WTC11 (cell line): ENCODE data around the gene HLA-F. TPM values are rescaled to one million over a fixed set of nuclear protein-coding genes. Genes with fewer than 3 reads are reported as not detected.

Experiments used
- ATAC-seq: fragments of 200-7000 bp; cut with Tn5 transposase; 2 replicates; pipeline ENCODE4 v1.10.0; 2021; ENCODE audit warnings: mild to moderate bottlenecking, moderate library complexity
- CTCF ChIA-PET: fragments of 300-600 bp; sonication (Branson Sonifier 250); formaldehyde crosslinking; loops from one replicate; lab custom pipeline; 2021; ENCODE audit warnings: antibody characterized with exemption; lab: Charles Lee
- POLR2A ChIA-PET: fragments of 350-600 bp; sonication (Branson Sonifier 250); formaldehyde crosslinking; loops from one replicate; lab custom pipeline; 2021; ENCODE audit warnings: antibody characterized with exemption; lab: Charles Lee
- DNase-seq: peaks from one replicate; pipeline ENCODE4 v3.0.0; 2021; ENCODE audit warnings: low spot score
- H3K27ac Mint-ChIP-seq: 2 replicates; pipeline ENCODE4 v1.8.0; 2021; ENCODE audit warnings: mixed read lengths
- H3K27me3 Mint-ChIP-seq: 2 replicates; pipeline ENCODE4 v1.8.0; 2021; ENCODE audit warnings: low read depth, mild to moderate bottlenecking, moderate library complexity, mixed read lengths
- H3K36me3 Mint-ChIP-seq: 2 replicates; pipeline ENCODE4 v1.8.0; 2021; ENCODE audit warnings: mixed read lengths
- H3K4me1 Mint-ChIP-seq: 2 replicates; pipeline ENCODE4 v1.8.0; 2022; ENCODE audit warnings: mixed read lengths
- H3K4me3 Mint-ChIP-seq: 2 replicates; pipeline ENCODE4 v1.8.0; 2021; ENCODE audit warnings: mild to moderate bottlenecking, moderate library complexity, mixed read lengths
- H3K9me3 Mint-ChIP-seq: 2 replicates; pipeline ENCODE4 v1.8.0; 2021; ENCODE audit warnings: mixed read lengths
- EMX1 ChIP-seq: fragments of 250-450 bp; sonication (Bioruptor Pico); IDR thresholded peaks from 2 replicates; pipeline ENCODE4 v1.8.0; 2021; ENCODE audit warnings: mild to moderate bottlenecking
- FOXK1 ChIP-seq: sonication (generic); formaldehyde crosslinking; IDR thresholded peaks from 2 replicates; pipeline ENCODE4 v1.8.0; 2022; ENCODE audit warnings: mild to moderate bottlenecking, moderate library complexity, missing genetic modification reagents
- JAZF1 ChIP-seq: fragments of 250-450 bp; sonication (Bioruptor Pico); IDR thresholded peaks from 2 replicates; pipeline ENCODE4 v1.9.0; 2021; ENCODE audit warnings: moderate library complexity, mild to moderate bottlenecking, inconsistent platforms
- NR1H2 ChIP-seq: sonication (generic); formaldehyde crosslinking; IDR thresholded peaks from 2 replicates; pipeline ENCODE4 v1.9.0; 2021; ENCODE audit warnings: mild to moderate bottlenecking, moderate library complexity, missing genetic modification reagents
- NR3C1 ChIP-seq: sonication (generic); formaldehyde crosslinking; conservative IDR thresholded peaks from 2 replicates; pipeline ENCODE4 v1.8.1; 2023; ENCODE audit warnings: low read depth, mild to moderate bottlenecking, missing genetic modification reagents
- RORB ChIP-seq: fragments of 250-450 bp; sonication (Bioruptor Pico); IDR thresholded peaks from 2 replicates; pipeline ENCODE4 v1.9.0; 2021; ENCODE audit warnings: mild to moderate bottlenecking
- SMAD3 ChIP-seq: sonication (generic); formaldehyde crosslinking; IDR thresholded peaks from 2 replicates; pipeline ENCODE4 v1.8.0; 2022; ENCODE audit warnings: missing genetic modification reagents, mild to moderate bottlenecking, borderline replicate concordance
- TEAD4 ChIP-seq: sonication (generic); formaldehyde crosslinking; IDR thresholded peaks from 2 replicates; pipeline ENCODE4 v1.8.0; 2022; ENCODE audit warnings: mild to moderate bottlenecking, missing genetic modification reagents
- TP53 ChIP-seq: sonication (generic); formaldehyde crosslinking; IDR thresholded peaks from 2 replicates; pipeline ENCODE4 v1.8.1; 2023; ENCODE audit warnings: mild to moderate bottlenecking, missing genetic modification reagents
- ZNF121 ChIP-seq: sonication (generic); formaldehyde crosslinking; IDR thresholded peaks from 2 replicates; pipeline ENCODE4 v1.8.0; 2023; ENCODE audit warnings: missing genetic modification reagents
- ZNF232 ChIP-seq: sonication (generic); formaldehyde crosslinking; IDR thresholded peaks from 2 replicates; pipeline ENCODE4 v1.8.0; 2022; ENCODE audit warnings: mild to moderate bottlenecking, missing genetic modification reagents
- total RNA-seq: library from RNA; stranded (reverse); gene quantifications from 3 replicates; pipeline ENCODE4 v1.2.3, GENCODE V29; 2021
- TF ChIP-seq, protein P1 (sequence below): sonication (generic); formaldehyde crosslinking; IDR thresholded peaks from 2 replicates; pipeline ENCODE4 v1.8.1; 2023; ENCODE audit warnings: mild to moderate bottlenecking, missing genetic modification reagents
- TF ChIP-seq, protein P2 (sequence below): sonication (generic); formaldehyde crosslinking; IDR thresholded peaks from 2 replicates; pipeline ENCODE4 v1.8.0; 2023; ENCODE audit warnings: mild to moderate bottlenecking, missing genetic modification reagents
- TF ChIP-seq, protein P3 (sequence below): sonication (generic); formaldehyde crosslinking; IDR thresholded peaks from 2 replicates; pipeline ENCODE4 v1.8.0; 2023; ENCODE audit warnings: missing genetic modification reagents, mild to moderate bottlenecking, borderline replicate concordance
- TF ChIP-seq, protein P4 (sequence below): fragments of 250-450 bp; sonication (Bioruptor Pico); IDR thresholded peaks from 2 replicates; pipeline ENCODE4 v1.9.0; 2021; ENCODE audit warnings: mild to moderate bottlenecking

The HLA-F gene
- total RNA-seq, 1 experiment from 2014 or later, result 7.5 TPM

DNA sequence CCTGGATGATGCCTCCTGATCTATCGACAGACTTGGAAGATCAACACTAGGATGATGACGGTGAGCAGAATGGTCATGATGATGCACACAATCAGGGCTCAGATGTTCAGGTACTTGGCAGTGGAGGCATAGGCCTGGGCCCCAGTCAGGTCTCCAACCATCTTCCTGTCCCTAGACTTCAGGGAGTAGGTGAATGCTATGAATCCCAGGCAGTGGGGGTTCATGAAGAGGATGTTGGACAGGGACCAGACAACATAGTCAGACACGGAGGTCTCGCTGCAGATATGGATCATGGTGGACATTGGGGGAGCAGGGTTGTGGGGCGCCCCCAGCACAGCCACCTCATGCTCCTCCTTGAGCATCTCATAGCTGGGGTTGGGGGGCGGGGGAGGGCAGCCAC is 27.5 kb downstream of the HLA-F start (continued):
- no peak for TF ChIP-seq TEAD4
- TF ChIP-seq, protein P1, sequence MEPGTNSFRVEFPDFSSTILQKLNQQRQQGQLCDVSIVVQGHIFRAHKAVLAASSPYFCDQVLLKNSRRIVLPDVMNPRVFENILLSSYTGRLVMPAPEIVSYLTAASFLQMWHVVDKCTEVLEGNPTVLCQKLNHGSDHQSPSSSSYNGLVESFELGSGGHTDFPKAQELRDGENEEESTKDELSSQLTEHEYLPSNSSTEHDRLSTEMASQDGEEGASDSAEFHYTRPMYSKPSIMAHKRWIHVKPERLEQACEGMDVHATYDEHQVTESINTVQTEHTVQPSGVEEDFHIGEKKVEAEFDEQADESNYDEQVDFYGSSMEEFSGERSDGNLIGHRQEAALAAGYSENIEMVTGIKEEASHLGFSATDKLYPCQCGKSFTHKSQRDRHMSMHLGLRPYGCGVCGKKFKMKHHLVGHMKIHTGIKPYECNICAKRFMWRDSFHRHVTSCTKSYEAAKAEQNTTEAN (CRISPR knock-in tag), result no peak
- TF ChIP-seq, protein P2, sequence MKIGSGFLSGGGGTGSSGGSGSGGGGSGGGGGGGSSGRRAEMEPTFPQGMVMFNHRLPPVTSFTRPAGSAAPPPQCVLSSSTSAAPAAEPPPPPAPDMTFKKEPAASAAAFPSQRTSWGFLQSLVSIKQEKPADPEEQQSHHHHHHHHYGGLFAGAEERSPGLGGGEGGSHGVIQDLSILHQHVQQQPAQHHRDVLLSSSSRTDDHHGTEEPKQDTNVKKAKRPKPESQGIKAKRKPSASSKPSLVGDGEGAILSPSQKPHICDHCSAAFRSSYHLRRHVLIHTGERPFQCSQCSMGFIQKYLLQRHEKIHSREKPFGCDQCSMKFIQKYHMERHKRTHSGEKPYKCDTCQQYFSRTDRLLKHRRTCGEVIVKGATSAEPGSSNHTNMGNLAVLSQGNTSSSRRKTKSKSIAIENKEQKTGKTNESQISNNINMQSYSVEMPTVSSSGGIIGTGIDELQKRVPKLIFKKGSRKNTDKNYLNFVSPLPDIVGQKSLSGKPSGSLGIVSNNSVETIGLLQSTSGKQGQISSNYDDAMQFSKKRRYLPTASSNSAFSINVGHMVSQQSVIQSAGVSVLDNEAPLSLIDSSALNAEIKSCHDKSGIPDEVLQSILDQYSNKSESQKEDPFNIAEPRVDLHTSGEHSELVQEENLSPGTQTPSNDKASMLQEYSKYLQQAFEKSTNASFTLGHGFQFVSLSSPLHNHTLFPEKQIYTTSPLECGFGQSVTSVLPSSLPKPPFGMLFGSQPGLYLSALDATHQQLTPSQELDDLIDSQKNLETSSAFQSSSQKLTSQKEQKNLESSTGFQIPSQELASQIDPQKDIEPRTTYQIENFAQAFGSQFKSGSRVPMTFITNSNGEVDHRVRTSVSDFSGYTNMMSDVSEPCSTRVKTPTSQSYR (CRISPR knock-in tag), result no peak

DNA sequence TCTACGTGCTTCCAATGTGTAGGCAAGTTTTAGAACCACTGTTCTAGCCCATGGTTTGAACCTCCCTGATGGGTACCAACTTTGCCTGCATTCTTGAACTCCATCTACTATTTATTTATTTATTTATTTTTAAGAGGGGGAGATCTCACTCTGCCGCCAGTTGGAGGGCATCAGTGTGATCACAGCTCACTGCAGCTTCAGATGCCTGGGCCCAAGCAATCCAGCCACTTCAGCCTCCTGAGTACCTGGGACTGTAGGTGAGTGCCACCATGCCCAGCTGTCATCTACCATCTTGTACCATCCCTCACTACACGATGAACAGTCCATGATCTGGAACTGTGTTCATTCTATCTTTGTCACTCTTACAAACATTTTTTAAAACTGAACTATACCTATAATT is 28.2 kb downstream of the HLA-F start:
- ChIA-PET POLR2A (no interaction called here), CTCF (interaction anchor here (1.1 to 2.9 kb wide), 3 partner anchors 13 to 97 kb away, joined by 4 to 16 read pairs (median 8); no protein-coding TSS in a partner anchor)
- TF ChIP-seq EMX1 (CRISPR knock-in tag) (no peak), SMAD3 (CRISPR knock-in tag) (no peak), JAZF1 (CRISPR knock-in tag) (no peak), NR1H2 (CRISPR knock-in tag) (no peak), RORB (CRISPR knock-in tag) (no peak), TP53 (no peak), FOXK1 (no peak), ZNF121 (CRISPR knock-in tag) (no peak), NR3C1 (CRISPR knock-in tag) (no peak), ZNF232 (CRISPR knock-in tag) (no peak)
- TF ChIP-seq, protein P3, sequence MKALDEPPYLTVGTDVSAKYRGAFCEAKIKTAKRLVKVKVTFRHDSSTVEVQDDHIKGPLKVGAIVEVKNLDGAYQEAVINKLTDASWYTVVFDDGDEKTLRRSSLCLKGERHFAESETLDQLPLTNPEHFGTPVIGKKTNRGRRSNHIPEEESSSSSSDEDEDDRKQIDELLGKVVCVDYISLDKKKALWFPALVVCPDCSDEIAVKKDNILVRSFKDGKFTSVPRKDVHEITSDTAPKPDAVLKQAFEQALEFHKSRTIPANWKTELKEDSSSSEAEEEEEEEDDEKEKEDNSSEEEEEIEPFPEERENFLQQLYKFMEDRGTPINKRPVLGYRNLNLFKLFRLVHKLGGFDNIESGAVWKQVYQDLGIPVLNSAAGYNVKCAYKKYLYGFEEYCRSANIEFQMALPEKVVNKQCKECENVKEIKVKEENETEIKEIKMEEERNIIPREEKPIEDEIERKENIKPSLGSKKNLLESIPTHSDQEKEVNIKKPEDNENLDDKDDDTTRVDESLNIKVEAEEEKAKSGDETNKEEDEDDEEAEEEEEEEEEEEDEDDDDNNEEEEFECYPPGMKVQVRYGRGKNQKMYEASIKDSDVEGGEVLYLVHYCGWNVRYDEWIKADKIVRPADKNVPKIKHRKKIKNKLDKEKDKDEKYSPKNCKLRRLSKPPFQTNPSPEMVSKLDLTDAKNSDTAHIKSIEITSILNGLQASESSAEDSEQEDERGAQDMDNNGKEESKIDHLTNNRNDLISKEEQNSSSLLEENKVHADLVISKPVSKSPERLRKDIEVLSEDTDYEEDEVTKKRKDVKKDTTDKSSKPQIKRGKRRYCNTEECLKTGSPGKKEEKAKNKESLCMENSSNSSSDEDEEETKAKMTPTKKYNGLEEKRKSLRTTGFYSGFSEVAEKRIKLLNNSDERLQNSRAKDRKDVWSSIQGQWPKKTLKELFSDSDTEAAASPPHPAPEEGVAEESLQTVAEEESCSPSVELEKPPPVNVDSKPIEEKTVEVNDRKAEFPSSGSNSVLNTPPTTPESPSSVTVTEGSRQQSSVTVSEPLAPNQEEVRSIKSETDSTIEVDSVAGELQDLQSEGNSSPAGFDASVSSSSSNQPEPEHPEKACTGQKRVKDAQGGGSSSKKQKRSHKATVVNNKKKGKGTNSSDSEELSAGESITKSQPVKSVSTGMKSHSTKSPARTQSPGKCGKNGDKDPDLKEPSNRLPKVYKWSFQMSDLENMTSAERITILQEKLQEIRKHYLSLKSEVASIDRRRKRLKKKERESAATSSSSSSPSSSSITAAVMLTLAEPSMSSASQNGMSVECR (CRISPR knock-in tag), result no peak
- TF ChIP-seq, protein P4, sequence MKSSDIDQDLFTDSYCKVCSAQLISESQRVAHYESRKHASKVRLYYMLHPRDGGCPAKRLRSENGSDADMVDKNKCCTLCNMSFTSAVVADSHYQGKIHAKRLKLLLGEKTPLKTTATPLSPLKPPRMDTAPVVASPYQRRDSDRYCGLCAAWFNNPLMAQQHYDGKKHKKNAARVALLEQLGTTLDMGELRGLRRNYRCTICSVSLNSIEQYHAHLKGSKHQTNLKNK (CRISPR knock-in tag), result no peak
- Mint-ChIP-seq H3K27ac (no peak overlapping the region), H3K9me3 (peaks cover 3% of the 10 kb centered on the region; the same call in 1 of the 2 replicates), H3K4me1 (peaks cover 50% of the 10 kb centered on the region), H3K36me3 (no peaks in the 10 kb centered on the region), H3K4me3 (peak overlapping the region; percentile 85), H3K27me3 (peaks cover 66% of the 10 kb centered on the region)
- ATAC-seq (no peak), DNase-seq (no peak)
